GM11168 (cell line): ENCODE measurements around the gene ROMO1.
"Not testable (repeated sequence)": the region's sequence is repeated elsewhere in the genome, so short reads cannot be mapped to it uniquely, and the experiment has no call there.

Experiments used
- in situ Hi-C: fragments of 300-500 bp; cut with MboI; formaldehyde crosslinking; loops from one replicate; pipeline ENCODE4 v1.12.0; 2022; ENCODE audit warnings: low sequenced_read_pairs; ENCODE audit not compliant: unreplicated experiment

The ROMO1 gene

GRCh38 chr20:35708502-35708901 is 9.3 kb downstream of the ROMO1 start:
- in situ Hi-C loops, result no loop called here

- in situ Hi-C loops, result no loop called here
Measured at GRCh38 chr20:35709259-35709658, 10.1 kb downstream of the ROMO1 start.

GRCh38 chr20:35710039-35710438 is 10.8 kb downstream of the ROMO1 start:
- in situ Hi-C loops, result no loop called here

GRCh38 chr20:35710884-35711587 is 11.8 kb downstream of the ROMO1 start:
- in situ Hi-C loops, result no loop called here

GRCh38 chr20:35711588-35712209 is 12.5 kb downstream of the ROMO1 start:
- in situ Hi-C loops, result no loop called here

GRCh38 chr20:35713120-35713519 is 13.9 kb downstream of the ROMO1 start:
- in situ Hi-C loops, result not testable (repeated sequence)

- in situ Hi-C loops, result no loop called here
Measured at GRCh38 chr20:35714127-35714526, 14.9 kb downstream of the ROMO1 start.

- in situ Hi-C loops, result no loop called here
Measured at GRCh38 chr20:35715652-35716051, 16.4 kb downstream of the ROMO1 start.

- in situ Hi-C loops, result no loop called here
Measured at GRCh38 chr20:35716330-35716729, 17.1 kb downstream of the ROMO1 start.

GRCh38 chr20:35718321-35718720 is 19.1 kb downstream of the ROMO1 start:
- in situ Hi-C loops, result not testable (repeated sequence)

GRCh38 chr20:35718972-35719635 is 19.9 kb downstream of the ROMO1 start:
- in situ Hi-C loops, result no loop called here

GRCh38 chr20:35719717-35720116 is 20.5 kb downstream of the ROMO1 start:
- in situ Hi-C loops, result no loop called here

GRCh38 chr20:35720165-35721123 is 21.2 kb downstream of the ROMO1 start:
- in situ Hi-C loops, result no loop called here

- in situ Hi-C loops, result no loop called here
Measured at GRCh38 chr20:35721219-35721618, 22.0 kb downstream of the ROMO1 start.

- in situ Hi-C loops, result no loop called here
Measured at GRCh38 chr20:35721621-35722020, 22.4 kb downstream of the ROMO1 start.

GRCh38 chr20:35723275-35723639 is 24.1 kb downstream of the ROMO1 start:
- in situ Hi-C loops, result not testable (repeated sequence)

- in situ Hi-C loops, result not testable (repeated sequence)
Measured at GRCh38 chr20:35723652-35724320, 24.6 kb downstream of the ROMO1 start.

GRCh38 chr20:35724321-35725230 is 25.4 kb downstream of the ROMO1 start:
- in situ Hi-C loops, result no loop called here
